ENCODE results near the gene GFRA4. TPM values are rescaled to one million over a fixed set of nuclear protein-coding genes. Genes with fewer than 3 reads are reported as not detected.

GFRA4 gene
- total RNA-seq, 1 experiment from 2014 or later, result not detected

GRCh38 chr20:3691897-3692296 lies 28.7 kb upstream of the GFRA4 start:
- H3K9ac ChIP-seq (ENCODE audit: low read length), result no peak overlapping the region
- RAD21 ChIA-PET (ENCODE audit: low non-redundant PET in 1 of 2, low total read pairs in 2 of 2, uncharacterized antibody in 2 of 2, unreplicated experiment in 2 of 2), result no interaction called here

GRCh38 chr20:3691306-3691705 lies 28.1 kb upstream of the GFRA4 start:
- no peaks in the 10 kb centered on the region for H3K9me2 ChIP-seq (ENCODE audit: insufficient read depth)
- no TSS peak for BruUV-seq (replicated peaks)
- no peaks in the 10 kb centered on the region for H3K36me3 ChIP-seq (ENCODE audit: control insufficient read depth in 1 of 2, insufficient read depth in 2 of 2, low read length in 2 of 2)
- no peak overlapping the region for H3K27ac ChIP-seq (ENCODE audit: low read depth, low read length)
- H3K27me3 ChIP-seq (ENCODE audit: insufficient read depth, low read length), result no peaks in the 10 kb centered on the region
- H3K4me2 ChIP-seq (ENCODE audit: low read length), result no peak overlapping the region
- ATAC-seq (no peak), DNase-seq (ENCODE audit: low read depth, low spot score) (no peak)
- ChIA-PET RAD21 (ENCODE audit: low non-redundant PET in 1 of 2, low total read pairs in 2 of 2, uncharacterized antibody in 2 of 2, unreplicated experiment in 2 of 2) (no interaction called here), CTCF (no interaction called here), POLR2A (interaction anchor here (0.5 kb wide), 1 partner anchor 197 kb away, joined by 3 read pairs; no protein-coding TSS in a partner anchor)
- H3K4me1 ChIP-seq (ENCODE audit: control insufficient read depth in 1 of 2, insufficient read depth in 2 of 2, low read length in 2 of 2), result peaks cover 0 to 4% of the 10 kb centered on the region in 2 experiments; a peak in 1 of 4 replicates
- no peak overlapping the region for H3K9ac ChIP-seq (ENCODE audit: low read length)
- H2AFZ ChIP-seq (ENCODE audit: low read depth, low read length, poor library complexity, severe bottlenecking), result no peak overlapping the region
- H3K9me3 ChIP-seq (ENCODE audit: control insufficient read depth in 1 of 2, insufficient read depth in 1 of 2, low read depth in 1 of 2, low read length in 2 of 2), result no peaks in the 10 kb centered on the region; a peak in 1 of 4 replicates
- intact Hi-C loops (cut with micrococcal nuclease), result no loop called here
- H4K20me1 ChIP-seq (ENCODE audit: insufficient read depth), result no peaks in the 10 kb centered on the region
- no peak overlapping the region for H3K4me3 ChIP-seq (replicated peaks in 1 of 2; ENCODE audit: low read depth in 1 of 2, low read length in 2 of 2)
- no peaks in the 10 kb centered on the region for H3K79me2 ChIP-seq (ENCODE audit: insufficient read depth, low read length)
- TF ChIP-seq EZH2 (IDR thresholded peaks at IDR 0.05) (no peak), SIN3A (IDR thresholded peaks at IDR 0.05; ENCODE audit: low read depth) (no peak), JUND (IDR thresholded peaks at IDR 0.05) (no peak), EGR1 (IDR thresholded peaks at IDR 0.05; ENCODE audit: low read depth) (no peak), ZFX (IDR thresholded peaks at IDR 0.05) (no peak), RAD21 (IDR thresholded peaks at IDR 0.05; ENCODE audit: low read depth) (no peak), CBX3 (IDR thresholded peaks at IDR 0.05; ENCODE audit: low read depth) (no peak), SRF (IDR thresholded peaks at IDR 0.05; ENCODE audit: low read depth) (no peak), TCF7L2 (IDR thresholded peaks at IDR 0.05; ENCODE audit: borderline replicate concordance, extremely low read depth, insufficient read depth, insufficient read length) (no peak), ZNF274 (IDR thresholded peaks at IDR 0.05; ENCODE audit: low read depth, low read length) (no peak), POLR2A (IDR thresholded peaks at IDR 0.05; ENCODE audit: borderline replicate concordance, extremely low read depth, insufficient read depth, insufficient read length) (no peak), POLR2AphosphoS5 (IDR thresholded peaks at IDR 0.05; ENCODE audit: low read depth, low read length) (no peak), CEBPB (IDR thresholded peaks at IDR 0.05; ENCODE audit: low read depth) (no peak), ELF1 (IDR thresholded peaks at IDR 0.05; ENCODE audit: borderline replicate concordance, low read depth) (no peak), EZH2phosphoT487 (IDR thresholded peaks at IDR 0.05; ENCODE audit: borderline replicate concordance) (no peak)
- TF ChIP-seq, protein P1, sequence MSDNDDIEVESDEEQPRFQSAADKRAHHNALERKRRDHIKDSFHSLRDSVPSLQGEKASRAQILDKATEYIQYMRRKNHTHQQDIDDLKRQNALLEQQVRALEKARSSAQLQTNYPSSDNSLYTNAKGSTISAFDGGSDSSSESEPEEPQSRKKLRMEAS (IDR thresholded peaks at IDR 0.05), result no peak

More at GRCh38 chr20:3691897-3692296, 28.7 kb upstream of the GFRA4 start:
- no peak overlapping the region for H3K4me3 ChIP-seq (replicated peaks in 1 of 2; ENCODE audit: low read depth in 1 of 2, low read length in 2 of 2)
- no peak overlapping the region for H3K4me2 ChIP-seq (ENCODE audit: low read length)
- intact Hi-C loops (cut with micrococcal nuclease), result no loop called here
- no peaks in the 10 kb centered on the region for H4K20me1 ChIP-seq (ENCODE audit: insufficient read depth)
- no peaks in the 10 kb centered on the region for H3K36me3 ChIP-seq (ENCODE audit: control insufficient read depth in 1 of 2, insufficient read depth in 2 of 2, low read length in 2 of 2)
- no peaks in the 10 kb centered on the region for H3K9me2 ChIP-seq (ENCODE audit: insufficient read depth)
- no peak overlapping the region for H2AFZ ChIP-seq (ENCODE audit: low read depth, low read length, poor library complexity, severe bottlenecking)
- CTCF ChIA-PET, result no interaction called here
- H3K27me3 ChIP-seq (ENCODE audit: insufficient read depth, low read length), result no peaks in the 10 kb centered on the region
- POLR2A ChIA-PET, result no interaction called here
- H3K27ac ChIP-seq (ENCODE audit: low read depth, low read length), result no peak overlapping the region
- H3K9me3 ChIP-seq (ENCODE audit: control insufficient read depth in 1 of 2, insufficient read depth in 1 of 2, low read depth in 1 of 2, low read length in 2 of 2), result no peaks in the 10 kb centered on the region; a peak in 1 of 4 replicates
- no peak for ATAC-seq
- H3K79me2 ChIP-seq (ENCODE audit: insufficient read depth, low read length), result no peaks in the 10 kb centered on the region
- TF ChIP-seq YY1 (IDR thresholded peaks at IDR 0.05; ENCODE audit: extremely low read depth, insufficient replicate concordance, low read depth, low read length), result no peak
- TF ChIP-seq, protein P1 (IDR thresholded peaks at IDR 0.05), result no peak
- TF ChIP-seq CBX3 (IDR thresholded peaks at IDR 0.05; ENCODE audit: low read depth), result no peak
- TF ChIP-seq EZH2phosphoT487 (IDR thresholded peaks at IDR 0.05; ENCODE audit: borderline replicate concordance), result no peak
- no peak for TF ChIP-seq ATF3 (IDR thresholded peaks at IDR 0.05)
- no peak for TF ChIP-seq ELF1 (IDR thresholded peaks at IDR 0.05; ENCODE audit: borderline replicate concordance, low read depth)
- TF ChIP-seq SRF (IDR thresholded peaks at IDR 0.05; ENCODE audit: low read depth), result no peak
- TF ChIP-seq EZH2 (IDR thresholded peaks at IDR 0.05), result no peak
- no TSS peak for BruUV-seq (replicated peaks)
- DNase-seq (ENCODE audit: low read depth, low spot score), result no peak
- peaks cover 0 to 4% of the 10 kb centered on the region in 2 experiments; a peak in 1 of 4 replicates for H3K4me1 ChIP-seq (ENCODE audit: control insufficient read depth in 1 of 2, insufficient read depth in 2 of 2, low read length in 2 of 2)
